HG02642 (cell line): ENCODE data around the gene SPATA18.
A peak's percentile ranks its signal among the peaks of the same experiment; 100 is the strongest.

Experiments
- ATAC-seq: cut with Tn5 transposase; IDR thresholded peaks from one replicate; pipeline ENCODE4 v1.9.1; 2021; ENCODE audit warnings: mild to moderate bottlenecking; ENCODE audit not compliant: unreplicated experiment, poor library complexity

The SPATA18 gene, protein sequence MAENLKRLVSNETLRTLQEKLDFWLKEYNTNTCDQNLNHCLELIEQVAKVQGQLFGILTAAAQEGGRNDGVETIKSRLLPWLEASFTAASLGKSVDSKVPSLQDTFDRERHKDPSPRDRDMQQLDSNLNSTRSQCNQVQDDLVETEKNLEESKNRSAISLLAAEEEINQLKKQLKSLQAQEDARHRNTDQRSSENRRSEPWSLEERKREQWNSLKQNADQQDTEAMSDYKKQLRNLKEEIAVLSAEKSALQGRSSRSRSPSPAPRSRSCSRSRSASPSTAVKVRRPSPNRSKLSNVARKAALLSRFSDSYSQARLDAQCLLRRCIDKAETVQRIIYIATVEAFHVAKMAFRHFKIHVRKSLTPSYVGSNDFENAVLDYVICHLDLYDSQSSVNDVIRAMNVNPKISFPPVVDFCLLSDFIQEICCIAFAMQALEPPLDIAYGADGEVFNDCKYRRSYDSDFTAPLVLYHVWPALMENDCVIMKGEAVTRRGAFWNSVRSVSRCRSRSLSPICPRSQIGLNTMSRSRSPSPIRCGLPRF

GRCh38 chr4:52051213-52051614, at the start of gene SPATA18:
Gene SPATA18 (plus strand): TSS chr4:52051304. CDS start chr4:52051705, 401 bp downstream.
- peak; percentile 53 for ATAC-seq

- no peak for ATAC-seq
Observed at GRCh38 chr4:52001616-52002015, 49.5 kb upstream of the SPATA18 start.

GRCh38 chr4:52004414-52004813, 46.7 kb upstream of the SPATA18 start:
- ATAC-seq = no peak

GRCh38 chr4:52005604-52006273, 45.4 kb upstream of the SPATA18 start:
- no peak for ATAC-seq

- ATAC-seq = no peak
Observed at GRCh38 chr4:52006887-52007286, 44.2 kb upstream of the SPATA18 start.

DNA sequence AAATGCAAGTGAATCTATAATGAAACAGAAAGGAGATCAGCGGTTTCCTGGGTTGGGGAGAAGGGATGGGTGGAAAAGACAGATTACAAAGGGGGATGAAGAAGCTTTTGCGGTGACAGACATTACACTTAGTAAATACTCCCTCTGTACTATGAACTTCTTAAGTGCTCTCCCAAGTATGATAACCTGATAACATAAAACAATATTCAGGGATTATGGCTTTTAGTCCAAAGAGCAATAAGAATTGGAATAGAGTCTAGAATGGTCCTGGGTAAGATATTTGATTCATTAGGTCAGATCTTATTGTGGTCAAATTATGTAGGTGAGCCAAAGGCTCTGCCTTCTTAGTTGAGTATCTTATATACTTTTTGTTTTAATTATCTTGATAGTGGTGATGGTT, 40.1 kb upstream of the SPATA18 start:
- ATAC-seq = no peak

GRCh38 chr4:52012651-52013050, 38.5 kb upstream of the SPATA18 start:
- ATAC-seq = no peak

DNA sequence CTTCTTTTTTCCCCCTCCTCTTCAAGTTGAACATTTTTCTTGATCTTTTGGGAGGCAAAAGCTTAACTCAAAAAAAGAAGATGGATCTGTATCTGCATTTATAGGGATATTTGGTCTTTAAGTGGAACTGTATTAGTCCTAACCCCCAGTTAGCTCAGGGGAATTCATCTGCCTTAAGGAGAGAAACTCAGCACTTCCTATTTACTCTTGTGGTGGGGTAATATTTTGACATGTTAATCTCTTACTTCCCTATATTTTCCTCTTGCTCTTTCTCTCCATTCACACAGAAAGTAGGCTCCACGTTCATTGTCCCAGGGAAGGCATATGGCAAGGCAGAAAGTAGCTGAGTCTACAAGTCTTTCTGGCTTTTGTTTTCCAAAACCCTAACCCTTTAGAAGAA, 36.2 kb upstream of the SPATA18 start:
- no peak for ATAC-seq

DNA sequence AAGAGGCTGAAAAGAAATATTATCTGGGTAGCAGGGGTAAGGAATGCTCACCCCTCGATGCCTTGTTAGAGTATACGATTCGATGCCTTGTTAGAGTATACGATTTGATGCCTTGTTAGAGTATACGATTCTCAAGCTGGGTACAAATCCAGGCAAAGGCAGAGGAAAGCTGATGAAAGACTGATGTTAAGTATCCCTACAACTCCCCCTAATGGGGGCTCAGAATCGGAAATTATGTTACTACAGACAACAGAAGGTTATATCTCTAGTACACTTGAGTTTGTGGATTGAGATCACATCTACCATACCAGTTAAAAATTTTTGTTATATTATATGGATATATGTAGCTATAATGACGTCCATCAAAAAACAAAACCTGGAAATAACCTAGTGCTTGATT, 35.7 kb upstream of the SPATA18 start:
- no peak for ATAC-seq

- no peak for ATAC-seq
Observed at GRCh38 chr4:52016981-52017380, 34.1 kb upstream of the SPATA18 start.

DNA sequence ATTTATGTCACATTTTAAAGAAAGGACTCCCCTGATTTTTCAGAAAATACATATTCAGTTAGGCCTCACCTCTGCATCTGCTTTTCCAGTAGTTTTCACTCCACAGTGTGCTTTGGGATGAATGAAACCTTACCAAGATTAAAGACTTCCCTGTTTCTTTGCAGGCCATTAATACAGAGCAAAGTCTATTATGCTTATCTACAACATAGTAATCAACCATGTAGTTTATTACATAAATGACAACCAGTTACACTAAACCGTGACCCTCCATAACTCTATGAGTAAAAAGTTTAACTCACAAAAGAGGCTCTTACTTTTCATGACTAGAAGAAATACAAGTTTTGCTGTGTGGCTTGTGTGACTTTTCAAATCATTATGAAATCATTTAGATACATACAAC, 33.3 kb upstream of the SPATA18 start:
- ATAC-seq = no peak

DNA sequence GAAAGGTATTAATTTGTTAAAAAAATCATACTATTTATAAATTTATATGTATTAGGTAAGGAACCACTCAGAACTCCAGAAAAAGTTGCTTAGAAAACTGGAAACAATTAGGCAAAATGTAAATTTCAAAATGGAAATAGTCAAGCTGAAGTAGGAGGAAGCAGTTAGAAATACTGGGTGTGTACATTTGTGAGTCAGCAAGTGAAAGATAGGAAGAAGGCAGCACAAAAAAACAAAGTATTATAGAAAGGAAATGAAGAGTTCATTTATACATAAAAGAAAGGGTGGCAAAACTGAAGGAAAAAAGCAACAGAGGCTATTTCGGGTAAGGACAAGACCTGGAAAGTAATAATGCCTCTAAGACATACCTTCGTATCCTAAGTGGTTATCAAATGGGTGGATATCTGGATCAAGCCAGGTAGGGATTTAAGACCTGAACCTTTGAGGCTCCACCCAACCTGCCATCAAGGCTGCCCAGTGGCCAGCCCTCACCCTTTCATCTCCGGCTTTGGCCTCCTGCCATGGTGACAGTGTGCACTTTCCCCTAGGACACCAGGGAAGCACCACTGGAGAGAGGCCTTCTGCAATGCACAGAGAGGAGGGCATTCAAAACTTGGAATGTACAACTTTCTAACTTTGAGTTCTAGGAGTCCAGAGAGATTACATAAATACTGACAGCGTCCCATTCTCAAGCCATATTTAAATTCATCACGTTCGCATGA, 31.0 kb upstream of the SPATA18 start, which contains the start of gene LRRC66:
Gene LRRC66, minus strand, starts transcription at position 428 of the 722 bp plus-strand sequence. CDS start 2,750 bp downstream, outside the sequence.
- no peak for ATAC-seq

DNA sequence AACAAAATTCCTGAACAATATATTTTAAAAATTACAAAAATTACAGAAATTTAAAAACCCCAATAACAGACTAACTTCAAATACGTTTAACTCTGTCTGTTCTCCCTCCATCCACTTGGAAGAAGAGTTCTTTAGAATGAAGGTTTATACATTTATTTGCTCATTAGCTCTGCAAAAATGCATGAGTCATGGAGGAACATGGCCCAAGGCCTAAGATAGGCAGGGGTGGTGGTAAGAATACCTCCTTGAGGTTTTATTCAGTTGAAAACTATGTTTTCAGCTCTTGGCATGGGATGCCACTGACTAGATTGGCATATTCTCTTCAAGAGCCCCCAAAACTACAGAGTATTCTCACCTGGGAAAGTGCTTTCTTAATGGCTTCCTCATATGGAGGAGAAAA, 22.1 kb upstream of the SPATA18 start:
- no peak for ATAC-seq

GRCh38 chr4:52032005-52032404, 19.1 kb upstream of the SPATA18 start:
- no peak for ATAC-seq

DNA sequence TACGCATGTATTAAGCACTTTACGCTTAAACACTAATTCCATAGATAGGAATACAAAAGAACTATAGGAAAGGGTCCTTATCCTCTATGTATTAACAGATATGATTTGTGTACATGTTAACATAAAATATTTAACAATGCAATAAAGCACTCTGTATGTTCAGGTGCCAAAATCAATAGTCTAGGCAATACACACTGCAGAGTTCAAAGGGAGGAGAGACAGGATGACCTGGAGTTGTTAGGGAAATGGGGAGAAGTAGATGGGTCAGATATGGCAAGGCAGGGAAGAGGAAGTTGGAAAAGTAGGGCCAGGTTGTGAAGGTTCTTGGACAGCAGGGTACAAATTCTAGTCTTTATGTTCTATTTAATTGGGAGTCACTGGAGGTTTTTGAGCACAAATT, 15.9 kb upstream of the SPATA18 start:
- ATAC-seq = no peak

DNA sequence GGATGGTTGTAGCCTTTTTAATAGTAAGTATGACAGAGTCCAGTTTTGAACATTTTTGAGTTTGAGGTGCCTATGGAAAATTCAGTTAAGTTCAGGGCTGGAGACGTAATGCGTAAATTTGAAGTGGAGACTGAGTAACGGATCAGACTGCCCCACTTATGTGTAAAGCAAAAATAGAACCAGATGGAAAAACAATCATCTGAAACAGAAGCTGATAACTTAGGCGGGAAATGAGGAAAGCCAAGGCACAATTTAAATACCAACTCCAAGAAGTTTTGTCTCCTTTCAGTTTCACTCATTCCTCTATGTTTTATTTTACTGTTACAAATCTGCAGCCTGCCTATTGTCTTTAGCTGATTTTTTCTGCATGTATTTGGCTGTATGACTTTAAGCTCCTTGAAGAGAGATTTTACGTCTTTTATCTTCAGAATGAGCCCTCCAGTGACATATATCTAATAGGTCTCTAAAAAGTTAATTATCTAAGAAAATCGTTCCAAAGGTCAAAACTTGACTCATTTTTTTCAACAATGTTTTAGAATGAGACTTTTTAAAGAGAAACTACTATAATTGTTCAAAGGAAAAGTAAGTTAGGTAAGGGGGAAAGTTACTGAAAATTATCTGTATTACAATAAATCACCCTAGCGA, 14.1 kb upstream of the SPATA18 start:
- ATAC-seq = no peak

DNA sequence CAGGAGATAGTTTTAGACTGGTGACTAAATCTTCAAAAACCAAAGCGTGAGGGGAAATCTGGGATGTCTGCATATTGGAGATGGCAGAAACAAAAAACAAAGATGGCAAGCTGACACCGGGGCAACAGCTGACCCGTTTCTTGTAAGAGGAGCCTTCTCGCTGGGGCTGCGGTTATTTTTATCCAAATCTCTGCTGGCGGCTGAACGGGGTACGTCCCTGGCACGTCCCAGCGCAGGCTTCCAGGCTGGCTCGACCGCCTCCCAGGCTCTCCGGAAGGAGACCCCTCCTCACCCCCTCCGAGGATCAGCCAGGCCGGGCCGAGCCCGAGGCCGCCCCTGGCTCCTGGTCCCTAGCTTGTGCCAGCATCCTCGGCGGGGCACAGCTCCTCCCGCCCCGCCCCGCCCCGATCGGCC, 13.4 kb upstream of the SPATA18 start:
- ATAC-seq = peak; percentile 62

GRCh38 chr4:52038103-52038912, 12.8 kb upstream of the SPATA18 start, which contains the start of gene SGCB:
Gene SGCB (minus strand): TSS chr4:52038299. CDS start chr4:52038259, 40 bp downstream.
- ATAC-seq = peak; percentile 97

GRCh38 chr4:52045028-52045427, 6.1 kb upstream of the SPATA18 start:
- no peak for ATAC-seq
